IMR-90 (cell line): Measurements from ENCODE around the gene DIP2C. TPM values are rescaled to one million over a fixed set of nuclear protein-coding genes. Genes with fewer than 3 reads are reported as not detected.

Experiments used
- ATAC-seq: fragments of 200-7000 bp; cut with Tn5 transposase; 2 replicates; pipeline ENCODE4 v1.9.1; 2020; ENCODE audit warnings: low read depth, mild to moderate bottlenecking, moderate library complexity
- BruUV-seq: library from RNA; stranded (reverse); fragments of 400-500 nt; replicated peaks from 2 replicates; lab custom pipeline; 2021; lab: Mats Ljungman, UMichigan
- CTCF ChIA-PET: fragments of 300-600 bp; formaldehyde crosslinking; extraction: SDS; loops from one replicate; lab custom pipeline; 2021; ENCODE audit warnings: antibody characterized with exemption; lab: Yijun Ruan, JAX
- POLR2A ChIA-PET: fragments of 300-600 bp; sonication (Branson Sonifier 250); formaldehyde crosslinking; loops from one replicate; lab custom pipeline; 2022; ENCODE audit warnings: antibody characterized with exemption; ENCODE audit not compliant: unreplicated experiment; lab: Charles Lee
- DNase-seq: peaks from one replicate; pipeline ENCODE4 v3.0.0; 2013
- H2AFZ ChIP-seq: replicated peaks from 2 replicates; pipeline ENCODE3; 2013; ENCODE audit warnings: low read length, mild to moderate bottlenecking; ENCODE audit not compliant: poor library complexity
- H2AK5ac ChIP-seq: 2 replicates; pipeline ENCODE4 v1.6.1; 2013; ENCODE audit warnings: low read depth, low read length, inconsistent platforms
- H2AK9ac ChIP-seq: replicated peaks from 2 replicates; pipeline ENCODE3; 2013; ENCODE audit warnings: mild to moderate bottlenecking, low read depth, low read length, moderate library complexity; ENCODE audit not compliant: poor library complexity
- H2BK120ac ChIP-seq: 2 replicates; pipeline ENCODE4 v1.6.1; 2013; ENCODE audit warnings: low read depth, low read length, inconsistent platforms
- H2BK15ac ChIP-seq: 3 replicates; pipeline ENCODE4 v1.6.1; 2013; ENCODE audit warnings: low read depth, low read length, inconsistent platforms
- H2BK20ac ChIP-seq: 2 replicates; pipeline ENCODE4 v1.6.1; 2013; ENCODE audit warnings: low read depth, mild to moderate bottlenecking, inconsistent platforms, low read length, moderate library complexity
- H2BK5ac ChIP-seq: 2 replicates; pipeline ENCODE4 v1.6.1; 2013; ENCODE audit warnings: mild to moderate bottlenecking, low read depth, low read length, inconsistent platforms; ENCODE audit not compliant: poor library complexity, severe bottlenecking
- H3K14ac ChIP-seq: replicated peaks from 2 replicates; pipeline ENCODE4 v1.6.1; 2013; ENCODE audit warnings: low read depth, low read length, inconsistent platforms
- H3K18ac ChIP-seq: 2 replicates; pipeline ENCODE4 v1.6.1; 2013; ENCODE audit warnings: low read depth, low read length, control low read depth
- H3K23ac ChIP-seq: 2 replicates; pipeline ENCODE4 v1.6.1; 2013; ENCODE audit warnings: low read depth, low read length, inconsistent platforms
- H3K27ac ChIP-seq: 2 replicates; pipeline ENCODE4 v1.5.1; 2013; ENCODE audit warnings: mild to moderate bottlenecking, control low read depth, low read length; ENCODE audit not compliant: insufficient read depth
- H3K27me3 ChIP-seq: 2 replicates; pipeline ENCODE4 v1.6.1; 2013; ENCODE audit warnings: low read length; ENCODE audit not compliant: control insufficient read depth, insufficient read depth
- H3K36me3 ChIP-seq: 2 replicates; pipeline ENCODE4 v1.6.1; 2013; ENCODE audit warnings: low read length, mixed read lengths; ENCODE audit not compliant: control insufficient read depth, insufficient read depth
- H3K4ac ChIP-seq: 2 replicates; pipeline ENCODE4 v1.6.1; 2013; ENCODE audit warnings: low read depth, low read length, inconsistent platforms
- H3K4me1 ChIP-seq: 2 replicates; pipeline ENCODE4 v1.6.1; 2013; ENCODE audit warnings: low read length, mixed read lengths; ENCODE audit not compliant: control insufficient read depth, insufficient read depth
- H3K4me2 ChIP-seq: 2 replicates; pipeline ENCODE4 v1.6.1; 2013; ENCODE audit warnings: low read depth, mild to moderate bottlenecking, control low read depth, low read length, moderate library complexity
- H3K4me3 ChIP-seq: 2 replicates; pipeline ENCODE4 v1.5.1; 2013; ENCODE audit warnings: low read depth, mild to moderate bottlenecking, control low read depth, low read length, moderate library complexity; ENCODE audit not compliant: insufficient read depth
- H3K56ac ChIP-seq: 2 replicates; pipeline ENCODE4 v1.6.1; 2013; ENCODE audit warnings: low read length, inconsistent platforms; ENCODE audit not compliant: insufficient read depth; ENCODE audit errors: extremely low read depth
- H3K79me1 ChIP-seq, 2 experiments: 2 replicates each; pipeline ENCODE4 v1.6.1; 2013; ENCODE audit warnings: low read length in 2 of 2, inconsistent platforms in 1 of 2, low read depth in 1 of 2
- H3K9ac ChIP-seq: 2 replicates; pipeline ENCODE4 v1.6.1; 2013; ENCODE audit warnings: low read depth, low read length, control low read depth
- H3K9me1 ChIP-seq: 2 replicates; pipeline ENCODE4 v1.6.1; 2013; ENCODE audit warnings: low read length, inconsistent platforms; ENCODE audit not compliant: insufficient read depth
- H3K9me3 ChIP-seq: 2 replicates; pipeline ENCODE4 v1.6.1; 2013; ENCODE audit warnings: low read length; ENCODE audit not compliant: control insufficient read depth, insufficient read depth
- H4K20me1 ChIP-seq: 2 replicates; pipeline ENCODE4 v1.6.1; 2013; ENCODE audit warnings: low read length, inconsistent platforms; ENCODE audit not compliant: insufficient read depth
- H4K5ac ChIP-seq: 2 replicates; pipeline ENCODE4 v1.6.1; 2013; ENCODE audit warnings: mild to moderate bottlenecking, low read depth, low read length, control low read depth
- H4K8ac ChIP-seq, 2 experiments: 2 replicates each; pipeline ENCODE4 v1.6.1; 2013; ENCODE audit warnings: low read depth in 2 of 2, low read length in 2 of 2, control low read depth in 1 of 2, inconsistent platforms in 1 of 2
- H4K91ac ChIP-seq: 2 replicates; pipeline ENCODE4 v1.6.1; 2013; ENCODE audit warnings: low read depth, low read length, inconsistent platforms; ENCODE audit not compliant: insufficient read depth
- BHLHE40 ChIP-seq: fragments of 150-350 bp; IDR thresholded peaks from 2 replicates; pipeline ENCODE4 v1.6.1; 2016; ENCODE audit warnings: mild to moderate bottlenecking, low read depth, low read length
- CEBPB ChIP-seq: IDR thresholded peaks from 2 replicates; pipeline ENCODE4 v1.6.1; 2012; ENCODE audit warnings: low read depth, low read length, improper control_type of control experiment
- CHD1 ChIP-seq: IDR thresholded peaks from 2 replicates; pipeline ENCODE4 v1.6.1; 2012; ENCODE audit warnings: low read depth, low read length, improper control_type of control experiment
- CTCF ChIP-seq: conservative IDR thresholded peaks from 2 replicates; pipeline ENCODE4 v1.5.1; 2012; ENCODE audit warnings: mild to moderate bottlenecking, low read depth, low read length, improper control_type of control experiment
- FOS ChIP-seq: fragments of 150-350 bp; IDR thresholded peaks from 2 replicates; pipeline ENCODE4 v1.6.1; 2016; ENCODE audit warnings: low read depth, low read length
- MAFK ChIP-seq: IDR thresholded peaks from 2 replicates; pipeline ENCODE4 v1.6.1; 2012; ENCODE audit warnings: low read depth, low read length, improper control_type of control experiment
- MAZ ChIP-seq: IDR thresholded peaks from 2 replicates; pipeline ENCODE4 v1.6.1; 2012; ENCODE audit warnings: low read depth, mild to moderate bottlenecking, low read length, improper control_type of control experiment, moderate library complexity, borderline replicate concordance
- NFE2L2 ChIP-seq: fragments of 150-350 bp; IDR thresholded peaks from 2 replicates; pipeline ENCODE4 v1.6.1; 2016; ENCODE audit warnings: low read depth, mild to moderate bottlenecking, low read length
- POLR2A ChIP-seq: IDR thresholded peaks from 2 replicates; pipeline ENCODE4 v1.6.1; 2012; ENCODE audit warnings: mild to moderate bottlenecking, low read depth, low read length
- RAD21 ChIP-seq: IDR thresholded peaks from 2 replicates; pipeline ENCODE4 v1.6.1; 2012; ENCODE audit warnings: low read length, improper control_type of control experiment
- RCOR1 ChIP-seq: IDR thresholded peaks from 2 replicates; pipeline ENCODE4 v1.6.1; 2012; ENCODE audit warnings: mild to moderate bottlenecking, low read length, improper control_type of control experiment; ENCODE audit not compliant: insufficient replicate concordance
- USF2 ChIP-seq: fragments of 150-350 bp; IDR thresholded peaks from 2 replicates; pipeline ENCODE4 v1.6.1; 2017; ENCODE audit warnings: mild to moderate bottlenecking, antibody characterized with exemption, low read length, low read depth
- WGBS, 2 experiments: methylation state at CpG; one replicate each; pipeline versions ENCODE4 v1.1.5 to v1.1.7; 2013; ENCODE audit warnings: missing lambda C conversion rate in 2 of 2; ENCODE audit not compliant: insufficient read length in 1 of 2; ENCODE audit errors: extremely low coverage in 2 of 2; 5-methylcytosine and 5-hydroxymethylcytosine counted together
- dilution Hi-C: fragments of 300-500 bp; cut with HindIII; formaldehyde crosslinking; loops from one replicate; pipeline ENCODE4 v1.14.3; 2018; ENCODE audit warnings: low sequenced_read_pairs; ENCODE audit not compliant: unreplicated experiment
- in situ Hi-C: fragments of 300-500 bp; cut with MboI; formaldehyde crosslinking; loops from 3 replicates; pipeline ENCODE4 v1.14.3; 2019; ENCODE audit warnings: low sequenced_read_pairs, inconsistent platforms, mixed read lengths
- intact Hi-C: fragments of 100-400 bp; cut with micrococcal nuclease; formaldehyde crosslinking; loops from 2 replicates; pipeline ENCODE4 v1.10.0; 2022
- polyA plus RNA-seq, 3 experiments: library from polyadenylated mRNA; depleted of rRNA; stranded (reverse); fragments of >200 nt; gene quantifications; 2 replicates each; pipeline ENCODE4 v1.2.3, GENCODE V29; 2012; ENCODE audit warnings: low replicate concordance in 1 of 3
- total RNA-seq: library from RNA; depleted of rRNA; stranded (reverse); fragments of >200 nt; gene quantifications from 2 replicates; pipeline ENCODE4 v1.2.3, GENCODE V29; 2012

DIP2C gene
- total and polyA plus RNA-seq, 2 of the 4 experiments (the other 2 are of a cell fraction) = 8.6 to 17.3 TPM

GRCh38 chr10:707456-707855 is 18.0 kb upstream of the DIP2C start:
- H3K23ac ChIP-seq = no peak overlapping the region

More at GRCh38 chr10:707456-707855, 18.0 kb upstream of the DIP2C start:
- Histone ChIP-seq H3K27ac (no peak overlapping the region), H3K9me1 (no peaks in the 10 kb centered on the region), H4K5ac (no peak overlapping the region), H3K36me3 (no peaks in the 10 kb centered on the region), H3K56ac (no peak overlapping the region), H2AK9ac (no peak overlapping the region), H3K4ac (no peak overlapping the region), H4K8ac (no peak overlapping the region), H3K9ac (no peak overlapping the region), H2BK120ac (no peak overlapping the region), H3K79me1 (no peaks in the 10 kb centered on the region), H3K27me3 (peaks cover 28% of the 10 kb centered on the region), H2AFZ (no peak overlapping the region), H3K4me2 (no peak overlapping the region), H2BK15ac (no peak overlapping the region), H4K91ac (no peak overlapping the region), H2AK5ac (no peak overlapping the region), H2BK20ac (no peak overlapping the region), H4K20me1 (no peaks in the 10 kb centered on the region), H3K14ac (no peak overlapping the region), H3K4me1 (no peaks in the 10 kb centered on the region), H3K4me3 (no peak overlapping the region), H2BK5ac (no peak overlapping the region), H3K9me3 (peaks cover 10% of the 10 kb centered on the region), H3K18ac (no peak overlapping the region)
- intact Hi-C loops = loop anchor here (5.0 kb wide), 1 partner anchor 55 kb away; no protein-coding TSS in a partner anchor
- ChIA-PET CTCF (no interaction called here), POLR2A (no interaction called here)
- TF ChIP-seq CEBPB (no peak), RCOR1 (no peak), FOS (no peak), MAFK (no peak), NFE2L2 (no peak), POLR2A (no peak), CHD1 (no peak), MAZ (no peak), USF2 (no peak), RAD21 (no peak), BHLHE40 (no peak), CTCF (no peak)
- DNase-seq (no peak), ATAC-seq (no peak)
- WGBS, 2 experiments = no CpG with 5 or more reads among the region's 1 CpG
- dilution Hi-C loops = no loop called here
- no TSS peak for BruUV-seq
- in situ Hi-C loops = no loop called here
